ENCODE data around the gene DLG1.
A peak's percentile ranks its signal among the peaks of the same experiment; 100 is the strongest.

DLG1 gene

DNA sequence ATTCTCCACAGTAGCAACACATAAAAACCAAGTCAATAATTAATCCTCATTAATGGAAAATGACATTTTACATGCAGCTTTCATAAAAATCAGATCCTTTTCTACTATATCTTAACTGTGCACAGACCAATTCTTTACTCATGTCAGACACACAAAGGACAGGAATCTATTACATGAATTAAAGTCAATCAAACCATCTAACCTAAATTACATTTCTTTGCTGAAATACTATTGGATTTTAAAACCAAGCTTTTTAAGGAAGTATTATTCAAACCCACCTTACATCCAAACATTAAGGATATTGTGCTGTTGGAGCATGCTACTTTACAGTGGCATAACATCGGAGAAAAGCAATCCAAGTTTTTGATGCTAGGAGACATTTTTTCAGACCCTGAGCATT is 72.8 kb downstream of the DLG1 start:
- Histone ChIP-seq H3K79me2 (ENCODE audit: low read length) (peaks cover 64% of the 10 kb centered on the region), H4K20me1 (ENCODE audit: insufficient read depth, low read length) (peaks cover 9% of the 10 kb centered on the region; the same call in 1 of the 2 replicates), H3F3A (ENCODE audit: insufficient read depth, low read length) (no peaks in the 10 kb centered on the region; the same call in 1 of the 2 replicates), H3K9ac (ENCODE audit: low read length) (no peak overlapping the region), H3K9me2 (replicated peaks; ENCODE audit: insufficient read depth, low read length) (no peaks in the 10 kb centered on the region), H3K27me3 (replicated peaks; ENCODE audit: insufficient read depth, low read length) (no peaks in the 10 kb centered on the region), H3K36me3 (replicated peaks; ENCODE audit: insufficient read depth, low read length) (no peaks in the 10 kb centered on the region), H3K4me1 (ENCODE audit: low read length) (peaks cover 5% of the 10 kb centered on the region), H3K4me3 (ENCODE audit: low read length) (no peak overlapping the region), H2AFZ (ENCODE audit: low read length) (no peak overlapping the region), H3K4me2 (ENCODE audit: low read depth, low read length) (no peak overlapping the region), H3K9me3 (replicated peaks; ENCODE audit: insufficient read depth, low read length) (no peaks in the 10 kb centered on the region), H3K27ac (ENCODE audit: low read length) (no peak overlapping the region)
- TF ChIP-seq EZH2 (optimal IDR thresholded peaks at IDR 0.05; ENCODE audit: low read depth, low read length) (no peak), CTCF (IDR thresholded peaks at IDR 0.05; ENCODE audit: low read length) (no peak), EZH2phosphoT487 (IDR thresholded peaks at IDR 0.05; ENCODE audit: low read length) (no peak)
- DNase-seq, result no peak

DNA sequence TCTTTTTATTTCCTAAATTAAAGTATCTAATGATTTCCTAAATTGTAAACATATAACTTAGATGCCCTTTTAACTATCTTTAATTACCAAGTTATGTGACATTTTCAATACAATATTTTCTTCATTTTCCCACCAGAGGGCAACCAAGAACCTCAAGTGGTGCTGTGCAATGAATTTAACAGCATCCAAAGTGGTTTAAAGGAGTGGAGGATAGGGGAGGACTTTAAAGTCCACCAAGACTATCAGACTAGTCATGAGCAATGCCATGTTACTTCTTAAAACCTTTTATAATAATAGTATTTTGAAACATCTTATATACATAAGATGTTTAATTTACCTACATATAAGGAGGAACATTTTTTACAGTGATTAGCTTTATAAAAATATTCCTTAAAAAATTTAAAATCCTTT is 74.4 kb downstream of the DLG1 start:
- Histone ChIP-seq H3K27me3 (replicated peaks; ENCODE audit: insufficient read depth, low read length) (no peaks in the 10 kb centered on the region), H3K4me3 (ENCODE audit: low read length) (no peak overlapping the region), H2AFZ (ENCODE audit: low read length) (no peak overlapping the region), H3K4me2 (ENCODE audit: low read depth, low read length) (no peak overlapping the region), H3K9me3 (replicated peaks; ENCODE audit: insufficient read depth, low read length) (no peaks in the 10 kb centered on the region), H3F3A (ENCODE audit: insufficient read depth, low read length) (no peaks in the 10 kb centered on the region; the same call in 1 of the 2 replicates), H3K27ac (ENCODE audit: low read length) (no peak overlapping the region), H3K79me2 (ENCODE audit: low read length) (peaks cover 66% of the 10 kb centered on the region), H3K4me1 (ENCODE audit: low read length) (peaks cover 5% of the 10 kb centered on the region), H3K9me2 (replicated peaks; ENCODE audit: insufficient read depth, low read length) (no peaks in the 10 kb centered on the region), H3K9ac (ENCODE audit: low read length) (no peak overlapping the region), H3K36me3 (replicated peaks; ENCODE audit: insufficient read depth, low read length) (no peaks in the 10 kb centered on the region), H4K20me1 (ENCODE audit: insufficient read depth, low read length) (peaks cover 9% of the 10 kb centered on the region; the same call in 1 of the 2 replicates)
- peak; percentile 70 for TF ChIP-seq CTCF (IDR thresholded peaks at IDR 0.05; ENCODE audit: low read length)
- TF ChIP-seq EZH2 (optimal IDR thresholded peaks at IDR 0.05; ENCODE audit: low read depth, low read length), result no peak
- peak; percentile 76 for DNase-seq

GRCh38 chr3:197222937-197223370 is 75.5 kb downstream of the DLG1 start:
- Histone ChIP-seq H3K27ac (ENCODE audit: low read length) (no peak overlapping the region), H3K79me2 (ENCODE audit: low read length) (peaks cover 68% of the 10 kb centered on the region), H3K4me2 (ENCODE audit: low read depth, low read length) (no peak overlapping the region)

More at GRCh38 chr3:197222937-197223370, 75.5 kb downstream of the DLG1 start:
- Histone ChIP-seq H4K20me1 (ENCODE audit: insufficient read depth, low read length) (peaks cover 9% of the 10 kb centered on the region; the same call in 1 of the 2 replicates), H3K4me3 (ENCODE audit: low read length) (no peak overlapping the region), H3F3A (ENCODE audit: insufficient read depth, low read length) (no peaks in the 10 kb centered on the region; the same call in 1 of the 2 replicates), H3K4me1 (ENCODE audit: low read length) (peaks cover under 1% of the 10 kb centered on the region; the same call in 1 of the 2 replicates), H3K9ac (ENCODE audit: low read length) (no peak overlapping the region), H3K9me2 (replicated peaks; ENCODE audit: insufficient read depth, low read length) (no peaks in the 10 kb centered on the region), H3K27me3 (replicated peaks; ENCODE audit: insufficient read depth, low read length) (no peaks in the 10 kb centered on the region), H3K9me3 (replicated peaks; ENCODE audit: insufficient read depth, low read length) (no peaks in the 10 kb centered on the region), H2AFZ (ENCODE audit: low read length) (no peak overlapping the region), H3K36me3 (replicated peaks; ENCODE audit: insufficient read depth, low read length) (no peaks in the 10 kb centered on the region)
- no peak for DNase-seq
- TF ChIP-seq CTCF (IDR thresholded peaks at IDR 0.05; ENCODE audit: low read length) (no peak), EZH2phosphoT487 (IDR thresholded peaks at IDR 0.05; ENCODE audit: low read length) (no peak), EZH2 (optimal IDR thresholded peaks at IDR 0.05; ENCODE audit: low read depth, low read length) (no peak)

Data from MM.1S (cell line).